Measurements from ENCODE around the gene GOLGA8J.
"Not testable (repeated sequence)": the region's sequence is repeated elsewhere in the genome, so short reads cannot be mapped to it uniquely, and the experiment has no call there.

GOLGA8J gene

GRCh38 chr15:30134751-30135150 lies 52.0 kb downstream of the GOLGA8J start, which contains the start of gene GOLGA8T:
Gene GOLGA8T (plus strand): TSS chr15:30135051. CDS start chr15:30135149, 98 bp downstream.
- not testable (repeated sequence) for H3K27me3 ChIP-seq (ENCODE audit: insufficient read depth, low read depth, severe bottlenecking); H3K9me3 ChIP-seq (ENCODE audit: severe bottlenecking); DNase-seq; H3K4me3 ChIP-seq (ENCODE audit: low read depth, low read length); H3K27ac ChIP-seq; H3K36me3 ChIP-seq

All from WERI-Rb-1 (cell line).